Omental fat pad (tissue), 4 donors: ENCODE measurements around the gene SIPA1L3. TPM values are rescaled to one million over a fixed set of nuclear protein-coding genes. Genes with fewer than 3 reads are reported as not detected.

ENCODE experiments used
- ATAC-seq: fragments of 150-250 bp; one replicate; pipeline ENCODE4 v1.9.1; 2016; ENCODE audit warnings: mild to moderate bottlenecking, moderate library complexity; ENCODE audit not compliant: low FRiP score
- DNase-seq: peaks from one replicate; pipeline ENCODE4 v3.0.0-alpha.2; 2019; ENCODE audit warnings: low spot score
- total RNA-seq, 4 donors: library from RNA; depleted of rRNA; stranded (reverse); fragments of >200 nt; gene quantifications; one replicate each; pipeline ENCODE4 v1.1.0, GENCODE V29; 2016
- TF ChIP-seq, protein P1 (sequence below), 3 donors: fragments of 450-650 bp; IDR thresholded peaks; one replicate each; pipeline ENCODE4 v1.5.1; 2016 to 2017; ENCODE audit warnings: antibody characterized with exemption in 3 of 3, mild to moderate bottlenecking in 3 of 3, moderate library complexity in 2 of 3

The SIPA1L3 gene
- total RNA-seq, 4 donors from 2014 or later, result 8.9 to 14.7 (median 12.0) TPM

DNA sequence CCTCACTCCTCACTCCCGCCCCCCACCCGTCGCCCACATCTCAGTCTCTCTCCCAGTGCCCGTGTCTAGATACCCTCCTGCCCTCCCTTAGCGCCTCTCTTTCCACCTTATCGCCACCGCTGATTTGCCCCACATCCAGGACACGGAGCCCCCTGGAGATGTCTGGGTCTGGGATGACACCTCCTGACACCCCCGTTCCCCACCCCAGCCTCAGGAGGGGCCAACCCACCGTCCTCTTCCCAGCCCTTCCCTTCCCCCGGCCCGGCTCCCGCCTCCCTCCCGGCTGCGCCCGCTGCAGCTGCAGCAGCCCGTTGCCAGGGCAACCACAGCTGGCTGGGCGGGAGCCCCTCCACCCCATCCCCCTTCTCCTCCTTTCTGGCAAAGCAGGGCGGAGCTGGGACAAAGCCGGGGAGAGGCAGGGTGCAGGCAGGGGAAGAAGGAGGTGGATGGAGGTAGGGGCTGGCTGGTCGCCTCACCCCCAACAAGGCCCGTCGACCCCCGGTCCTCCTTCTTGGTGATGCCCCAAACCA, 303.5 kb downstream of the SIPA1L3 start:
- ATAC-seq (no peak), DNase-seq (no peak)
- TF ChIP-seq, protein P1, sequence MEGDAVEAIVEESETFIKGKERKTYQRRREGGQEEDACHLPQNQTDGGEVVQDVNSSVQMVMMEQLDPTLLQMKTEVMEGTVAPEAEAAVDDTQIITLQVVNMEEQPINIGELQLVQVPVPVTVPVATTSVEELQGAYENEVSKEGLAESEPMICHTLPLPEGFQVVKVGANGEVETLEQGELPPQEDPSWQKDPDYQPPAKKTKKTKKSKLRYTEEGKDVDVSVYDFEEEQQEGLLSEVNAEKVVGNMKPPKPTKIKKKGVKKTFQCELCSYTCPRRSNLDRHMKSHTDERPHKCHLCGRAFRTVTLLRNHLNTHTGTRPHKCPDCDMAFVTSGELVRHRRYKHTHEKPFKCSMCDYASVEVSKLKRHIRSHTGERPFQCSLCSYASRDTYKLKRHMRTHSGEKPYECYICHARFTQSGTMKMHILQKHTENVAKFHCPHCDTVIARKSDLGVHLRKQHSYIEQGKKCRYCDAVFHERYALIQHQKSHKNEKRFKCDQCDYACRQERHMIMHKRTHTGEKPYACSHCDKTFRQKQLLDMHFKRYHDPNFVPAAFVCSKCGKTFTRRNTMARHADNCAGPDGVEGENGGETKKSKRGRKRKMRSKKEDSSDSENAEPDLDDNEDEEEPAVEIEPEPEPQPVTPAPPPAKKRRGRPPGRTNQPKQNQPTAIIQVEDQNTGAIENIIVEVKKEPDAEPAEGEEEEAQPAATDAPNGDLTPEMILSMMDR (IDR thresholded peaks at IDR 0.05), result no peak

DNA sequence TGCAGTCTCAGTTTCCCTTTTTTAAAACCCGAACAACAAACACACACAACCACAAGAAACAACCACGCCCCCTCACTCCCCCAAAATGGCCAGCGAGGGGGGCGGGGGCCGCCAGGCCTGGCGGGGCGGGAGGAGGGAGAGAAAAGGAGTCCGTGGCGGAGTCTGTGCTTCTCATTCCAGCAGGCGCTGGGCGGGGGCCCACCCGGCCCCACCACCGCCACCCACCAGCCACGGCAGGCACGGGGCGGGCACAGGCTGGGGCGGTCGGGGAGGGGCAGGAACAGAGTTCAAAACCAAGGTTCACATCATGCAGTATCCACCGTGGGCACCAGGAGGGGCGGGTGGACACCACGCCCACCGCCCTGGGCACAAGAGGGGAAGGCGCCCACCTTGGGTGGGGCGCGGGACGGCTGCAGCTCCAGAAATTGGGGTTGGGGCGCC, 304.2 kb downstream of the SIPA1L3 start:
- ATAC-seq (no peak), DNase-seq (no peak)
- TF ChIP-seq, protein P1 (IDR thresholded peaks at IDR 0.05), result no peak

DNA sequence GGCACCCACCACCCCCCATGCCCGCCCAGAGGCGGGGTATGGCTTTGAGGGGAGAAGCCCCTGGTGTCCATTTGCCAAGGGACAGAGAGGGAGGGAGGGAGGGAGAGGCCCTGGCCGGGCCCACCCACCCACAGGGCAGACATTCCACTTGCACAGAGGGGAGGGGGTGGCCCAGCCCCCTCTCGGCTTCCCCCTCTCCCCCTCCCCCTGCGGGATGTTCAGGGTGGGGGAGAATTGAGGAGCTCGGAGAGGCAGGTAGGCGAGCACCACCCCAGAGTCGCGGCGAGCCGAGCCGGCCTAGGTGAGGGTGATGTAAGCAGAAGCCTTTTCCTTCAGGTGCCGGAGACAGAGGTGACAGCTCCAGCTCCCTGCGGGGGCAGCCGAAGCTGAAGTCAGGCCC, 304.8 kb downstream of the SIPA1L3 start:
- DNase-seq, result no peak
- TF ChIP-seq, protein P1 (IDR thresholded peaks at IDR 0.05), result no peak
- no peak for ATAC-seq

DNA sequence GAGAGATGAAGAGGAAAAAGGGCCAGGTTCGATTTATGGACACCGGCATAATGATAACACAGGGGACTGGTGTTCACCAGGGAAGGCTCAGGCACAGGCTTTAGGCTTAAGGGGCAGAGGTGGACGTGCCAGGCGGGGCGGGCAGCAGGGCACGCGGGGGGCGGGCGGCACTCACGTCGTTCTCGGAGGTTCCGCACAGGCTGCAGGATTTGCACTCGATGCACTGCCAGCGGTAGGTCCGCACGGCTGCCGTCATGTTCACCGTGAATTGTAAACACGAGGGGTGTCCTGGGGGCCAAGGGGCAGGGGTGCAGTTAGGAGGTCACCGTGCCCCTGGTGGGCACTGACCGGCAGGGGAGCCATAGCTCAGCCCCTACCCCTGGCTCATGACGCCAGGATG, 306.5 kb downstream of the SIPA1L3 start:
- DNase-seq (no peak), ATAC-seq (no peak)
- TF ChIP-seq, protein P1 (IDR thresholded peaks at IDR 0.05), result no peak

DNA sequence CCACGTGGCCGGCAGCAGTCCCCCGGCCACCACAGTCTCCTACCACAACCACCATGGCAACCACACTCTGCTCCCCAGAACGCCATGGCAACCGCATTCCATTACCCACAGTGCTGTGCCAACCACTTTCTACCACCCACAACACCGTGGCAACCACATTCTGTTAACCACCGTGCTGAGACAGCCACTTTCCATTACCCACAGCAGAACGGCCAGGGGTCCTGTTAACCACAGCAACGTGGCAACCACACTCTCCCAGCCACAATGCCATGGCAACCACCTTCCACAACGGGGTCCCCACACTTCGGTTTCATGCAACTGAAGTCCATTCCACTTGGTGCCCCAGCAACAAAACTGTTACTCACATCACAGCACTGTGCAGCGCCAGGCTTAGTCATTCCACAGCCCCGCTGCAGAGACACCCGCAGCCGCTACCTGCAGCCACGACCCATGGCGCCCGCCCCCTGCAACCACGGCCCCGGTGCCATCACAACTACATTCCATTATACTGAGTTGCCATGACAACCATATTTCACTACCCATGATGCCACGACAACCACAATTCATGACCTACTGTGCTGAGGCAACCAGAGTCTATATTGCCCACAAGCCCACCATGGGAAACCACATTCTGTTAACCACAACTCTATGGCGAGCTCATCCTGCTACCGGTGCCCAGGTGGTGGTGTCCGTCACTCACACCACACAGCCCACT, 307.1 kb downstream of the SIPA1L3 start:
- TF ChIP-seq, protein P1 (IDR thresholded peaks at IDR 0.05), result no peak
- DNase-seq (no peak), ATAC-seq (no peak)

DNA sequence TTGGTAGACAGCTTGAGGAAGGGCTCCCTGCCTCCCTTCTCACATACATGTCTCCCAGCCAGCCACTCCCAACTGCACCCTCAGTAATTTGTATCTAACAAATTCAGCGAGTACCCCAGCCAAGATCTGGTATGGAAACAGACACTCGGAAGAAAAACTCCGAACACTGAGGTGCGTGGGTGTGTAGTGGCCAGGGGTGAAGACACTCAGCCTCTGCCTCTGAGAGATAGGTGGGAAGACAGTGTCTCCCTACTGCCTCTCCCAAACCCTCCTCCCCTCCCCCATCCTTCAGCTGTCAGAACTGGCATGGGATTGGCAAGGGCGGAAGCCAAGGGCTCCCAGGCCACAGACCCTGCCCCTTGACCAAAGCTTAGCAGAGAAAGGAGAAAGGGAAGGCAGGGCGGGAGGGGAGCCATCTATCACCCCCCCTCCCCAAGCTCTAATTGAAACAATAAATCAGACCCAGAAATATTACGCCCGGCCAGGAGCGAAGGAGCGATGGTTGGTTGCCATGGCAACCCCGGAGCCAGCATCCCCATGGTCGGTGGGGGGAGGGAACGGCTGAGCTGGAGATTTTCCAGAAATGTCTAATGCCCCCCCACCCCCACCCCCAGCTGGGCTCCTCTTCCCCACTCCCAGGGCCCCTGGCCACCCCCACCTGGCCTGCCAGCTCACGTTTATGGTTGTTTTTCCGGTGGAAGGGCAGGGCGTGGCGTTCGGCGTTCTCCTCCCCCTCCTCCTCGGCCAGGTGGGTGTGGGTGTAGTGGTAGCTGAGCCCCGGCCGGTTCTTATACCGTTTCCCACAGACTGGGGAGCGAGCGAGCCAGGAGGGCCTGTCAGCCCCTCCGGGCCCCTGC, 310.0 kb downstream of the SIPA1L3 start:
- no peak for ATAC-seq
- no peak for DNase-seq
- TF ChIP-seq, protein P1 (IDR thresholded peaks at IDR 0.05), result no peak
